GM21367 (cell line): ENCODE data around the gene KPNA4.
"Not testable (repeated sequence)": the region's sequence is repeated elsewhere in the genome, so short reads cannot be mapped to it uniquely, and the experiment has no call there.

Source experiments
- ATAC-seq: cut with Tn5 transposase; IDR thresholded peaks from one replicate; pipeline ENCODE4 v1.9.1; 2021; ENCODE audit not compliant: unreplicated experiment

KPNA4 gene

GRCh38 chr3:160565442-160566403 is at the start of gene KPNA4:
Gene KPNA4, minus strand, starts transcription at chr3:160565571. Its CDS starts 289 bp downstream, at chr3:160565282.
- ATAC-seq, result peak; percentile 90

GRCh38 chr3:160613661-160614060 is 48.3 kb upstream of the KPNA4 start:
- no peak for ATAC-seq

- no peak for ATAC-seq
These were observed 47.2 kb upstream of the KPNA4 start for GRCh38 chr3:160612386-160613075.

- ATAC-seq, result no peak
These were observed 45.8 kb upstream of the KPNA4 start for GRCh38 chr3:160611141-160611540.

GRCh38 chr3:160608870-160609269 is 43.5 kb upstream of the KPNA4 start:
- no peak for ATAC-seq

- ATAC-seq, result no peak
These were observed 42.5 kb upstream of the KPNA4 start for GRCh38 chr3:160607826-160608225.

- no peak for ATAC-seq
These were observed 39.9 kb upstream of the KPNA4 start for GRCh38 chr3:160605315-160605714.

- ATAC-seq, result not testable (repeated sequence)
These were observed 38.5 kb upstream of the KPNA4 start for GRCh38 chr3:160603845-160604244.

GRCh38 chr3:160602259-160602658 is 36.9 kb upstream of the KPNA4 start:
- ATAC-seq, result no peak

- no peak for ATAC-seq
These were observed 35.9 kb upstream of the KPNA4 start for GRCh38 chr3:160601288-160601687.

- no peak for ATAC-seq
These were observed 33.5 kb upstream of the KPNA4 start for GRCh38 chr3:160598865-160599264.

- ATAC-seq, result no peak
These were observed 22.7 kb upstream of the KPNA4 start for GRCh38 chr3:160588023-160588422.

GRCh38 chr3:160587105-160587504 is 21.7 kb upstream of the KPNA4 start:
- ATAC-seq, result no peak

- ATAC-seq, result no peak
These were observed 21.3 kb upstream of the KPNA4 start for GRCh38 chr3:160586679-160587078.

- no peak for ATAC-seq
These were observed 18.1 kb upstream of the KPNA4 start for GRCh38 chr3:160583451-160583850.

GRCh38 chr3:160580938-160581337 is 15.6 kb upstream of the KPNA4 start:
- no peak for ATAC-seq

- ATAC-seq, result no peak
These were observed 12.3 kb upstream of the KPNA4 start for GRCh38 chr3:160577556-160578195.

- ATAC-seq, result no peak
These were observed 11.7 kb upstream of the KPNA4 start for GRCh38 chr3:160577093-160577492.

- no peak for ATAC-seq
These were observed 11.2 kb upstream of the KPNA4 start for GRCh38 chr3:160576621-160577020.

GRCh38 chr3:160575589-160575988 is 10.2 kb upstream of the KPNA4 start:
- no peak for ATAC-seq

GRCh38 chr3:160574636-160575035 is 9.3 kb upstream of the KPNA4 start:
- ATAC-seq, result no peak
